Astrocyte (in vitro differentiated cells and primary cell): Measurements from ENCODE around the gene OR4B1.

Experiments used
- CTCF ChIP-seq: IDR thresholded peaks from 2 replicates; pipeline ENCODE4 v1.5.1; 2011; ENCODE audit warnings: low read depth, mild to moderate bottlenecking, inconsistent platforms, low read length, moderate library complexity; ENCODE audit not compliant: insufficient read depth
- EZH2 ChIP-seq: IDR thresholded peaks from 2 replicates; pipeline ENCODE4 v1.6.1; 2012; ENCODE audit warnings: mild to moderate bottlenecking, low read length, inconsistent platforms; ENCODE audit not compliant: insufficient read depth

DNA sequence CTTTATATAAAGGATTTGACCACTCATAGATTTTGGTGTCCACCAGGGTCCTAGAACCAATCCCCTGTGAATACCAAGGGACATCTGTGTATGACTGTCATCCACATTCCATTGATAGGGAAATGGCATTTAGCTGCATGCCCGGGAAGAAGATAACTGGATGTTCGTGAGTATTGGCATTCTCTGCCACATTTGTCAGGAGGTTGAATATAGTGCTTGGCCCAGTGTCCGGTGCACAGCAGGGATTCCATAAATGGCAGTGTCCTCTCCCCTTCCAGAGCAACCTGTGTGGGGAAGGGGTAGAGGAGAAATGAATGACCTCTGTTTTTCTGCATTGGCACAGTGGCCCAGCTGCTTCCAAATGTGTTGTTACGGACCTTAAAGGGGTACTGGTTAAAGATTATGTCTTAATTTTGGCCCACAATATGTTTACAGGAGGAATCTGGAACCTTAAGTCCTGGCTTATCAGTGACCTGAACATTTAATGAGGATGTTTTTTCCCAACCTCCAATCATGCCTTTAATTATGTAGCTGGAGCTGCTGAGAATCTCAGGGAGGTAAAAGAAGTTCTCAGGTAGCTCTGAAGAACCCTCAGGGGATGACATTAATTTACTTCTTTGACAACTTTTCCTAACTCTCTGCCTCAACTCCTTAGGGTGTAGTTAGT lies 33.6 kb upstream of the OR4B1 start:
- TF ChIP-seq CTCF (no peak), EZH2 (no peak)
